Activated B cell treated with CpG ODN at 0.5 μM for 24 hours (primary cell): Measurements from ENCODE around the gene GABBR2. TPM values are rescaled to one million over a fixed set of nuclear protein-coding genes. Genes with fewer than 3 reads are reported as not detected.

Source experiments
- ATAC-seq: fragments of 200-7000 bp; cut with Tn5 transposase; one replicate; pipeline ENCODE4 v1.10.0; 2021; ENCODE audit warnings: low read depth, mild to moderate bottlenecking, moderate library complexity
- CTCF ChIA-PET: fragments of 350-600 bp; sonication (Branson Sonifier 250); formaldehyde crosslinking; loops from one replicate; lab custom pipeline; 2021; ENCODE audit warnings: antibody characterized with exemption; lab: Charles Lee
- POLR2A ChIA-PET: fragments of 350-600 bp; sonication (Branson Sonifier 250); formaldehyde crosslinking; loops from one replicate; lab custom pipeline; 2021; ENCODE audit warnings: antibody characterized with exemption; lab: Charles Lee
- DNase-seq: peaks from one replicate; pipeline ENCODE4 v3.0.0; 2022
- H3K27ac Mint-ChIP-seq: one replicate; pipeline ENCODE4 v1.8.0; 2020; ENCODE audit warnings: mixed read lengths
- H3K27me3 Mint-ChIP-seq: one replicate; pipeline ENCODE4 v1.8.0; 2021; ENCODE audit warnings: mixed read lengths
- H3K36me3 Mint-ChIP-seq: one replicate; pipeline ENCODE4 v1.8.0; 2021; ENCODE audit warnings: low read depth, mixed read lengths
- H3K4me1 Mint-ChIP-seq: one replicate; pipeline ENCODE4 v1.8.0; 2021; ENCODE audit warnings: mixed read lengths
- H3K4me3 Mint-ChIP-seq: one replicate; pipeline ENCODE4 v1.8.0; 2020; ENCODE audit warnings: mild to moderate bottlenecking, mixed read lengths
- H3K9me3 Mint-ChIP-seq: one replicate; pipeline ENCODE4 v1.8.0; 2020; ENCODE audit warnings: mixed read lengths
- intact Hi-C: fragments of 100-400 bp; cut with micrococcal nuclease; formaldehyde crosslinking; loops from one replicate; pipeline ENCODE4 v1.15.1; 2024
- total RNA-seq: library from RNA; stranded (reverse); gene quantifications from 2 replicates; pipeline ENCODE4 v1.2.3, GENCODE V29; 2022
- TF ChIP-seq, protein P1 (sequence below): fragments of 200-600 bp; IDR thresholded peaks from one replicate; pipeline ENCODE4 v1.8.0; 2022; ENCODE audit warnings: antibody characterized with exemption, mild to moderate bottlenecking

The GABBR2 gene
- total RNA-seq, 1 donor from 2014 or later: not detected

GRCh38 chr9:98302938-98303632 is 405.6 kb downstream of the GABBR2 start:
- Mint-ChIP-seq H3K27me3 (no peaks in the 10 kb centered on the region), H3K27ac (no peak overlapping the region), H3K4me3 (no peak overlapping the region), H3K4me1 (no peaks in the 10 kb centered on the region), H3K9me3 (no peaks in the 10 kb centered on the region), H3K36me3 (no peaks in the 10 kb centered on the region)
- no peak for ATAC-seq
- ChIA-PET CTCF (no interaction called here), POLR2A (no interaction called here)
- intact Hi-C loops: no loop called here
- no peak for DNase-seq
- TF ChIP-seq, protein P1, sequence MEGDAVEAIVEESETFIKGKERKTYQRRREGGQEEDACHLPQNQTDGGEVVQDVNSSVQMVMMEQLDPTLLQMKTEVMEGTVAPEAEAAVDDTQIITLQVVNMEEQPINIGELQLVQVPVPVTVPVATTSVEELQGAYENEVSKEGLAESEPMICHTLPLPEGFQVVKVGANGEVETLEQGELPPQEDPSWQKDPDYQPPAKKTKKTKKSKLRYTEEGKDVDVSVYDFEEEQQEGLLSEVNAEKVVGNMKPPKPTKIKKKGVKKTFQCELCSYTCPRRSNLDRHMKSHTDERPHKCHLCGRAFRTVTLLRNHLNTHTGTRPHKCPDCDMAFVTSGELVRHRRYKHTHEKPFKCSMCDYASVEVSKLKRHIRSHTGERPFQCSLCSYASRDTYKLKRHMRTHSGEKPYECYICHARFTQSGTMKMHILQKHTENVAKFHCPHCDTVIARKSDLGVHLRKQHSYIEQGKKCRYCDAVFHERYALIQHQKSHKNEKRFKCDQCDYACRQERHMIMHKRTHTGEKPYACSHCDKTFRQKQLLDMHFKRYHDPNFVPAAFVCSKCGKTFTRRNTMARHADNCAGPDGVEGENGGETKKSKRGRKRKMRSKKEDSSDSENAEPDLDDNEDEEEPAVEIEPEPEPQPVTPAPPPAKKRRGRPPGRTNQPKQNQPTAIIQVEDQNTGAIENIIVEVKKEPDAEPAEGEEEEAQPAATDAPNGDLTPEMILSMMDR: no peak

DNA sequence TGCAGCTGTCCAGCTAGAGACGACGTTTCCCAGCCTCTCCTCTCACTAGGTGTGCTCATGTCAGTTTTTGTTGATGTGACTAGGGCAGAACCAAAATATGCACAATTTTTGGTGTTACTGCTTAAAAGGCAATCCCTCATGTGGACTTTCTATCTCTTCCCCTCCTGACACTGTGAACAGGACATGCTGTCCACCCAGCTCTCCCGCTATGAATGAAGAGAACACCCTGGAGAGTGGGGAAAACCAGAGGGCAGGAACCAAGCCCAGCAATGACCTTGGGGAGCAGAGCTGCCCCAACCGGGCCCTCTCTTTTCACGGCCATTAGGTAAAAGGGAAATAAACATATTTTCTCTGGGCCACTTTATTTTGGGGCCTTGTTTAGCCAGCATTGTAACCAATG is 406.6 kb downstream of the GABBR2 start:
- ChIA-PET CTCF (no interaction called here), POLR2A (no interaction called here)
- DNase-seq (no peak), ATAC-seq (no peak)
- no peak overlapping the region for H3K27ac Mint-ChIP-seq
- H3K9me3 Mint-ChIP-seq: no peaks in the 10 kb centered on the region
- no peaks in the 10 kb centered on the region for H3K36me3 Mint-ChIP-seq
- H3K4me3 Mint-ChIP-seq: no peak overlapping the region
- intact Hi-C loops: no loop called here
- H3K27me3 Mint-ChIP-seq: no peaks in the 10 kb centered on the region
- H3K4me1 Mint-ChIP-seq: no peaks in the 10 kb centered on the region
- TF ChIP-seq, protein P1: no peak

DNA sequence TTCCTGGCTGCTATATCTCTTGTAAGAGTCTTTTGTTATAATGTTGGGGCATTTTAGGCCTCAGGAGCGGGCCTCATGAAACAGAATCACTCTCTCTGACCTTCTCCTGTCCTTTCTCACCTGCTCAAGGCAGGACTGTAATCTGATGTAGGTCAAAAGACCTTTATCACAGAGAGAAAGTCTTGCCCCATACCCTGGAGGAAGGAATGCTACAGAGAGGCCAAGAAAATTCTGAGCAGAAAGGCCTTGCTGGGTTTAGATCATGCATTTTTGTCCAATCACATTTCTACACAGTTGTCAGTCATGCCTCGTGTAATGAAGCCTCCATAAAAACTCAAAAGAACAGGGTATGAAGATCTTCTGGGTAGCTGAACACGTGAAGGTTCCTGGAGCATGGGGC is 408.1 kb downstream of the GABBR2 start:
- ChIA-PET POLR2A (no interaction called here), CTCF (interaction anchor here (0.8 kb wide), 1 partner anchor 14 kb away, joined by 3 read pairs; no protein-coding TSS in a partner anchor)
- ATAC-seq: no peak
- H3K4me3 Mint-ChIP-seq: no peak overlapping the region
- no peaks in the 10 kb centered on the region for H3K36me3 Mint-ChIP-seq
- peaks cover 3% of the 10 kb centered on the region for H3K27me3 Mint-ChIP-seq
- no peak for DNase-seq
- intact Hi-C loops: no loop called here
- TF ChIP-seq, protein P1: no peak
- no peak overlapping the region for H3K27ac Mint-ChIP-seq
- H3K9me3 Mint-ChIP-seq: no peaks in the 10 kb centered on the region
- no peaks in the 10 kb centered on the region for H3K4me1 Mint-ChIP-seq

DNA sequence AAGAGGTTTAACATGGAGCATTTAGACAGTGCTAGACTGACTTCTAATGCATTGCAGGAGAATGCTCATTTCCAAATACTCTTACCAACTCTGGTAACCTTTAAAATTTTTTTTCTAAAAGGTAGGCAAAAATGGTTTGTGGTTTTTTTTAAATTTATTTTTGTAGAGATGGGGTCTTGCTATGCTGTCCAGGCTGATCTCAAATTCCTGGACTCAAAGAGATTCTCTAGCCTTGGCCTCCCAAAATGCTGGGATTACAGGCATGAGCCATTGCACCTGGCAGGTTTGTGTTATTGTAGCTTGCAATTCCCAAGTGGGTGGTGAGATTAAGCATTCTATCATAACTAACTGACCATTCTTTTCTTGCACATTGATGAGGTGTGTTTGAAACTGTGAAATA is 410.3 kb downstream of the GABBR2 start:
- POLR2A ChIA-PET: no interaction called here
- DNase-seq: no peak
- H3K4me3 Mint-ChIP-seq: no peak overlapping the region
- no peak overlapping the region for H3K27ac Mint-ChIP-seq
- TF ChIP-seq, protein P1: no peak
- no peak for ATAC-seq
- intact Hi-C loops: no loop called here
- no peaks in the 10 kb centered on the region for H3K4me1 Mint-ChIP-seq
- peaks cover 7% of the 10 kb centered on the region for H3K27me3 Mint-ChIP-seq
- CTCF ChIA-PET: interaction anchor here (1.4 kb wide), 1 partner anchor 17 kb away, joined by 4 read pairs; no protein-coding TSS in a partner anchor
- H3K36me3 Mint-ChIP-seq: no peaks in the 10 kb centered on the region
- H3K9me3 Mint-ChIP-seq: no peaks in the 10 kb centered on the region

GRCh38 chr9:98295824-98296223 is 412.9 kb downstream of the GABBR2 start:
- POLR2A ChIA-PET: no interaction called here

More at GRCh38 chr9:98295824-98296223, 412.9 kb downstream of the GABBR2 start:
- no peak for ATAC-seq
- CTCF ChIA-PET: no interaction called here
- no peaks in the 10 kb centered on the region for H3K9me3 Mint-ChIP-seq
- no peak overlapping the region for H3K4me3 Mint-ChIP-seq
- peaks cover 7% of the 10 kb centered on the region for H3K27me3 Mint-ChIP-seq
- H3K27ac Mint-ChIP-seq: no peak overlapping the region
- TF ChIP-seq, protein P1: no peak
- no peak for DNase-seq
- intact Hi-C loops: no loop called here
- no peaks in the 10 kb centered on the region for H3K4me1 Mint-ChIP-seq
- H3K36me3 Mint-ChIP-seq: no peaks in the 10 kb centered on the region
